ENCODE results near the gene CYP2A6.

GRCh38 chr19:40858109-40858508, 7.9 kb upstream of the CYP2A6 start:
- TF ChIP-seq POLR2A (IDR thresholded peaks at IDR 0.05) = no peak
- no peak for TF ChIP-seq CTCF (IDR thresholded peaks at IDR 0.05)
- TF ChIP-seq POLR2AphosphoS5 (IDR thresholded peaks at IDR 0.05) = no peak
- TF ChIP-seq EP300 (IDR thresholded peaks at IDR 0.05) = no peak

Data from upper lobe of left lung (tissue), 4 donors.